ENCODE results near the gene DOCK2.

GRCh38 chr5:169801324-169801777 lies 164.3 kb downstream of the DOCK2 start:
- TF ChIP-seq CTCF (IDR thresholded peaks at IDR 0.05; ENCODE audit: insufficient read depth, low read length, poor library complexity, severe bottlenecking) = no peak
- no peak for TF ChIP-seq EZH2phosphoT487 (conservative IDR thresholded peaks at IDR 0.05; ENCODE audit: low read length)
